ENCODE results near the gene IQGAP1. TPM values are rescaled to one million over a fixed set of nuclear protein-coding genes. Genes with fewer than 3 reads are reported as not detected.

Gene IQGAP1
- total and polyA plus RNA-seq, 2 of the 13 experiments (the other 11 are each of a cell fraction or from before 2014, with no cell fraction given) = 29.5 to 37.9 TPM

DNA sequence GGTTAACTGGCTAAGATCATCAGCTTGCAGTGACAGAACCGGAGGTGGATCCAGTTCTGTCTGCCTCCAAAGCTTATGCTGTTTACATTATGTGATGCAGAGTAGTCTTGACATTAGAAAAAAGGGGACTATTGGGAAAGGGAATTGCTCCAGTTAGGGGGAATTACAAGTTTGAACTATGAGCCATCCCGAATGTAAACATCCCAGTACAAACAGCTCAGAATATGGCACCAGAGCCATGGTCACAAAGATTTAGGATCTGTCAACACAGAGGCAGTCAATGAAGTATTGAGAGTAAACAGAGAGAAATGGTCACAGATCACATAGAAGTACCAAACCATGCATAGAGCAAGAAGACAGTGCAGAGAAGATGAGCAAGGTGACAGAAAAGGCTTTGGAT lies 101.9 kb downstream of the IQGAP1 start (continued):
- TF ChIP-seq, protein P1, sequence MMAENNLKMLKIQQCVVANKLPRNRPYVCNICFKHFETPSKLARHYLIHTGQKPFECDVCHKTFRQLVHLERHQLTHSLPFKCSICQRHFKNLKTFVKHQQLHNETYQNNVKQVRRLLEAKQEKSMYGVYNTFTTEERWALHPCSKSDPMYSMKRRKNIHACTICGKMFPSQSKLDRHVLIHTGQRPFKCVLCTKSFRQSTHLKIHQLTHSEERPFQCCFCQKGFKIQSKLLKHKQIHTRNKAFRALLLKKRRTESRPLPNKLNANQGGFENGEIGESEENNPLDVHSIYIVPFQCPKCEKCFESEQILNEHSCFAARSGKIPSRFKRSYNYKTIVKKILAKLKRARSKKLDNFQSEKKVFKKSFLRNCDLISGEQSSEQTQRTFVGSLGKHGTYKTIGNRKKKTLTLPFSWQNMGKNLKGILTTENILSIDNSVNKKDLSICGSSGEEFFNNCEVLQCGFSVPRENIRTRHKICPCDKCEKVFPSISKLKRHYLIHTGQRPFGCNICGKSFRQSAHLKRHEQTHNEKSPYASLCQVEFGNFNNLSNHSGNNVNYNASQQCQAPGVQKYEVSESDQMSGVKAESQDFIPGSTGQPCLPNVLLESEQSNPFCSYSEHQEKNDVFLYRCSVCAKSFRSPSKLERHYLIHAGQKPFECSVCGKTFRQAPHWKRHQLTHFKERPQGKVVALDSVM (CRISPR knock-in tag; IDR thresholded peaks at IDR 0.05) = peak; percentile 64
- no peak for TF ChIP-seq HNRNPUL1 (IDR thresholded peaks at IDR 0.05; ENCODE audit: low read depth, low read length)
- peak; percentile 92 for TF ChIP-seq JUNB (CRISPR knock-in tag; IDR thresholded peaks at IDR 0.05; ENCODE audit: borderline replicate concordance)
- peak; percentile 74; the same call in 1 of the 2 replicates for TF ChIP-seq MXD4 (CRISPR knock-in tag; IDR thresholded peaks at IDR 0.05)
- TF ChIP-seq DDIT3 (CRISPR knock-in tag; IDR thresholded peaks at IDR 0.05) = 0 out of 2 replicates have a peak, but pooled peaks have one; percentile 59
- TF ChIP-seq ZKSCAN8 (CRISPR knock-in tag; IDR thresholded peaks at IDR 0.05; ENCODE audit: borderline replicate concordance) = peak; percentile 90; the same call in 1 of the 2 replicates
- no peak for TF ChIP-seq RAD51 (IDR thresholded peaks at IDR 0.05; ENCODE audit: borderline replicate concordance)
- peak; percentile 64 for TF ChIP-seq MAX (IDR thresholded peaks at IDR 0.05)
- peak; percentile 85; the same call in 1 of the 2 replicates for TF ChIP-seq RCOR2 (CRISPR knock-in tag; IDR thresholded peaks at IDR 0.05)
- peak; percentile 99 for TF ChIP-seq GATAD2A (CRISPR knock-in tag; IDR thresholded peaks at IDR 0.05)
- TF ChIP-seq THRA (CRISPR knock-in tag; IDR thresholded peaks at IDR 0.05; ENCODE audit: borderline replicate concordance) = peak; percentile 59; the same call in 1 of the 2 replicates
- peak; percentile 50 for TF ChIP-seq XRCC5 (optimal IDR thresholded peaks at IDR 0.05; ENCODE audit: low read length)
- peak; percentile 70; the same call in 1 of the 2 replicates for TF ChIP-seq ZSCAN29 (CRISPR knock-in tag; conservative IDR thresholded peaks at IDR 0.05)
- TF ChIP-seq HES4 (CRISPR knock-in tag; IDR thresholded peaks at IDR 0.05; ENCODE audit: borderline replicate concordance) = no peak
- peak; percentile 22; the same call in 1 of the 2 replicates for TF ChIP-seq SSRP1 (CRISPR knock-in tag; IDR thresholded peaks at IDR 0.05)
- TF ChIP-seq KLF15 (CRISPR knock-in tag; IDR thresholded peaks at IDR 0.05; ENCODE audit: borderline replicate concordance) = no peak
- no peak for TF ChIP-seq TBP (CRISPR knock-in tag; IDR thresholded peaks at IDR 0.05)
- TF ChIP-seq ZBTB7B (CRISPR knock-in tag; IDR thresholded peaks at IDR 0.05) = peak; percentile 91
- TF ChIP-seq LCORL (IDR thresholded peaks at IDR 0.05) = peak; percentile 98
- TF ChIP-seq LCORL (CRISPR knock-in tag; IDR thresholded peaks at IDR 0.05) = peak; percentile 99
- TF ChIP-seq, protein P2, sequence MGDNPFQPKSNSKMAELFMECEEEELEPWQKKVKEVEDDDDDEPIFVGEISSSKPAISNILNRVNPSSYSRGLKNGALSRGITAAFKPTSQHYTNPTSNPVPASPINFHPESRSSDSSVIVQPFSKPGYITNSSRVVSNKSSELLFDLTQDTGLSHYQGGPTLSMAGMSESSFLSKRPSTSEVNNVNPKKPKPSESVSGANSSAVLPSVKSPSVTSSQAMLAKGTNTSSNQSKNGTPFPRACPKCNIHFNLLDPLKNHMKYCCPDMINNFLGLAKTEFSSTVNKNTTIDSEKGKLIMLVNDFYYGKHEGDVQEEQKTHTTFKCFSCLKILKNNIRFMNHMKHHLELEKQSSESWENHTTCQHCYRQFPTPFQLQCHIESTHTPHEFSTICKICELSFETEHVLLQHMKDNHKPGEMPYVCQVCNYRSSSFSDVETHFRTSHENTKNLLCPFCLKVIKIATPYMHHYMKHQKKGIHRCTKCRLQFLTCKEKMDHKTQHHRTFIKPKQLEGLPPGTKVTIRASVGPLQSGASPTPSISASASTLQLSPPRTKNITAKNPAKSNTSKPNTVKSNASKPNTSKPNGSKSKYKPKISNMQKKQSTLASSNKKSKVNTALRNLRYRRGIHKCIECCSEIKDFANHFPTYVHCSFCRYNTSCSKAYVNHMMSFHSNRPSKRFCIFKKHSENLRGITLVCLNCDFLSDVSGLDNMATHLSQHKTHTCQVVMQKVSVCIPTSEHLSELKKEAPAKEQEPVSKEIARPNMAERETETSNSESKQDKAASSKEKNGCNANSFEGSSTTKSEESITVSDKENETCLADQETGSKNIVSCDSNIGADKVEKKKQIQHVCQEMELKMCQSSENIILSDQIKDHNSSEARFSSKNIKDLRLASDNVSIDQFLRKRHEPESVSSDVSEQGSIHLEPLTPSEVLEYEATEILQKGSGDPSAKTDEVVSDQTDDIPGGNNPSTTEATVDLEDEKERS (CRISPR knock-in tag; IDR thresholded peaks at IDR 0.05) = peak; percentile 63; the same call in 1 of the 2 replicates
- TF ChIP-seq FOXA1 (IDR thresholded peaks at IDR 0.05) = peak; percentile 99
- TF ChIP-seq FOXA1 (CRISPR knock-in tag; IDR thresholded peaks at IDR 0.05) = peak; percentile 99
- peak; percentile 94 for TF ChIP-seq DPF2 (CRISPR knock-in tag; IDR thresholded peaks at IDR 0.05; ENCODE audit: borderline replicate concordance, low read depth)
- 0 out of 2 replicates have a peak, but pooled peaks have one; percentile 59 for TF ChIP-seq ZNF652 (CRISPR knock-in tag; IDR thresholded peaks at IDR 0.05; ENCODE audit: borderline replicate concordance, low read depth)
- TF ChIP-seq ZNF768 (CRISPR knock-in tag; IDR thresholded peaks at IDR 0.05) = no peak
- peak; percentile 27; the same call in 1 of the 2 replicates for TF ChIP-seq KLF11 (CRISPR knock-in tag; IDR thresholded peaks at IDR 0.05)

Measured in HepG2 (cell line).